GM12878 (cell line): ENCODE measurements around the gene ARHGAP30. TPM values are rescaled to one million over a fixed set of nuclear protein-coding genes. Genes with fewer than 3 reads are reported as not detected.

Experiments
- ATAC-seq: fragments of 200-7000 bp; cut with Tn5 transposase; 3 replicates; pipeline ENCODE4 v1.9.1; 2020; ENCODE audit warnings: mild to moderate bottlenecking, moderate library complexity
- BruUV-seq: library from RNA; stranded (reverse); fragments of 400-500 nt; replicated peaks from 2 replicates; lab custom pipeline; 2021; lab: Mats Ljungman, UMichigan
- CTCF ChIA-PET: fragments of 300-600 bp; sonication (Branson Sonifier 250); formaldehyde crosslinking; extraction: SDS; loops from one replicate; lab custom pipeline; 2021; ENCODE audit warnings: inconsistent platforms; lab: Yijun Ruan, JAX
- POLR2A ChIA-PET: fragments of 350-600 bp; formaldehyde crosslinking; extraction: SDS; loops from one replicate; lab custom pipeline; 2021; ENCODE audit warnings: inconsistent platforms; lab: Charles Lee
- RAD21 ChIA-PET: fragments of 300-600 bp; sonication (Branson Sonifier 250); formaldehyde crosslinking; loops from one replicate; lab custom pipeline; 2023; ENCODE audit warnings: antibody characterized with exemption; ENCODE audit not compliant: unreplicated experiment; lab: Charles Lee
- SMC1A ChIA-PET: fragments of 300-600 bp; sonication (Branson Sonifier 250); formaldehyde crosslinking; loops from one replicate; lab custom pipeline; 2023; ENCODE audit not compliant: unreplicated experiment, uncharacterized antibody; lab: Charles Lee
- DNase-seq: peaks from one replicate; pipeline ENCODE4 v3.0.0-alpha.2; 2011; ENCODE audit warnings: low read depth, low spot score
- FAIRE-seq: peaks from 3 replicates; lab custom pipeline; 2011; peaks lifted over from hg19 to GRCh38; lab: Jason Lieb, UNC
- H2AFZ ChIP-seq: 2 replicates; pipeline ENCODE4 v1.6.0; 2011; ENCODE audit warnings: low read depth, low read length, control low read depth; ENCODE audit not compliant: control insufficient read depth
- H3K27ac ChIP-seq: 2 replicates; pipeline ENCODE4 v1.5.1; 2011; ENCODE audit warnings: control low read depth; ENCODE audit not compliant: control insufficient read depth, insufficient read depth
- H3K27me3 ChIP-seq, 2 experiments: replicated peaks in 1 of 2; 2 replicates each; pipeline versions ENCODE4 v1.6.0 to v1.6.1; 2011; ENCODE audit warnings: low read length in 1 of 2; ENCODE audit not compliant: control insufficient read depth in 2 of 2, insufficient read depth in 2 of 2
- H3K36me3 ChIP-seq, 2 experiments: 2 replicates each; pipeline ENCODE4 v1.5.1; 2011; ENCODE audit warnings: low read length in 1 of 2; ENCODE audit not compliant: control insufficient read depth in 2 of 2, insufficient read depth in 2 of 2
- H3K4me1 ChIP-seq: 2 replicates; pipeline ENCODE4 v1.6.1; 2011; ENCODE audit warnings: mild to moderate bottlenecking, low read length, moderate library complexity, mixed read lengths; ENCODE audit not compliant: control insufficient read depth, insufficient read depth
- H3K4me2 ChIP-seq: 2 replicates; pipeline ENCODE4 v1.6.0; 2011; ENCODE audit warnings: control low read depth; ENCODE audit not compliant: control insufficient read depth, insufficient read depth
- H3K4me3 ChIP-seq: fragments of 200-600 bp; sonication (generic); 2 replicates; pipeline ENCODE4 v1.5.1; 2016
- H3K79me2 ChIP-seq: 2 replicates; pipeline ENCODE4 v1.6.0; 2011; ENCODE audit warnings: low read length; ENCODE audit not compliant: control insufficient read depth, insufficient read depth
- H3K9ac ChIP-seq: 2 replicates; pipeline ENCODE4 v1.8.0; 2011; ENCODE audit warnings: low read length, control low read depth, mixed read lengths; ENCODE audit not compliant: control insufficient read depth, insufficient read depth
- H3K9me3 ChIP-seq: replicated peaks from 3 replicates; pipeline ENCODE4 v1.5.1; 2011; ENCODE audit warnings: mild to moderate bottlenecking, low read length; ENCODE audit not compliant: control insufficient read depth, insufficient read depth
- H4K20me1 ChIP-seq: 2 replicates; pipeline ENCODE4 v1.6.0; 2011; ENCODE audit not compliant: control insufficient read depth, insufficient read depth
- CHD4 ChIP-seq: fragments of 200-600 bp; sonication (generic); IDR thresholded peaks from 2 replicates; pipeline ENCODE4 v1.6.1; 2016; ENCODE audit warnings: mild to moderate bottlenecking
- EED ChIP-seq: sonication (generic); IDR thresholded peaks from 2 replicates; pipeline ENCODE4 v1.6.1; 2016; ENCODE audit warnings: antibody characterized with exemption, low read depth
- JUND ChIP-seq: IDR thresholded peaks from 2 replicates; pipeline ENCODE4 v1.6.1; 2012; ENCODE audit warnings: low read depth, mild to moderate bottlenecking, low read length, improper control_type of control experiment, moderate library complexity
- MEF2B ChIP-seq: fragments of 450-650 bp; IDR thresholded peaks from 2 replicates; pipeline ENCODE4 v1.6.1; 2018; ENCODE audit warnings: mild to moderate bottlenecking, moderate library complexity; ENCODE audit not compliant: partially characterized antibody, poor library complexity, severe bottlenecking
- MLLT1 ChIP-seq: fragments of 450-650 bp; IDR thresholded peaks from 2 replicates; pipeline ENCODE4 v1.6.1; 2016; ENCODE audit warnings: mild to moderate bottlenecking
- MYC ChIP-seq: IDR thresholded peaks from 2 replicates; pipeline ENCODE4 v1.6.1; 2011; ENCODE audit warnings: mild to moderate bottlenecking, low read length, moderate library complexity, inconsistent platforms; ENCODE audit not compliant: insufficient read depth, insufficient replicate concordance, insufficient read length, severe bottlenecking
- SPI1 ChIP-seq: IDR thresholded peaks from 2 replicates; pipeline ENCODE4 v1.6.1; 2011; ENCODE audit warnings: low read depth, mild to moderate bottlenecking, low read length, moderate library complexity, borderline replicate concordance; ENCODE audit not compliant: insufficient read depth
- SREBF1 ChIP-seq: IDR thresholded peaks from 2 replicates; pipeline ENCODE4 v1.6.1; 2012; ENCODE audit warnings: mild to moderate bottlenecking, low read length
- STAT3 ChIP-seq: IDR thresholded peaks from 2 replicates; pipeline ENCODE4 v1.6.1; 2011; ENCODE audit warnings: low read depth, low read length, improper control_type of control experiment
- TCF12 ChIP-seq: IDR thresholded peaks from 2 replicates; pipeline ENCODE4 v1.6.1; 2011; ENCODE audit warnings: low read depth, mild to moderate bottlenecking, low read length
- ZNF274 ChIP-seq: IDR thresholded peaks from one replicate; pipeline ENCODE4 v1.8.0; 2011; ENCODE audit not compliant: insufficient read length, insufficient read depth
- WGBS: methylation state at CpG from one replicate; pipeline ENCODE4 v1.1.6; 2016; ENCODE audit warnings: low lambda C conversion rate; ENCODE audit not compliant: insufficient replicate concordance, insufficient coverage; ENCODE audit errors: missing lambda C conversion rate; 5-methylcytosine and 5-hydroxymethylcytosine counted together
- in situ Hi-C: fragments of 300-500 bp; cut with MboI; formaldehyde crosslinking; loops from 9 replicates; pipeline ENCODE4 v1.14.3; 2018; ENCODE audit warnings: mixed read lengths
- intact Hi-C: fragments of 100-400 bp; cut with micrococcal nuclease; formaldehyde crosslinking; loops from one replicate; pipeline ENCODE4 v1.14.2; 2022; ENCODE audit not compliant: unreplicated experiment
- polyA plus RNA-seq, 11 experiments: library from polyadenylated mRNA; depleted of rRNA in 4 of 11; unstranded in 6 of 11; stranded (reverse) in 5 of 11; fragments of >200 nt; fragmentation: Nextera tagmentation in 4 of 11; fragmentation: Illumina TruSeq in 1 of 11; extraction: Ambion mirVana in 4 of 11; extraction: Trizol in 1 of 11; gene quantifications; 1 replicate in 1 of 11; 2 replicates in 10 of 11; pipeline versions ENCODE4 v1.2.1 to v1.2.3, GENCODE V29; 2011 to 2016; ENCODE audit warnings: inconsistent platforms in 2 of 11, missing spikeins in 2 of 11, low read depth in 1 of 11
- total RNA-seq, 4 experiments: library from RNA; depleted of rRNA in 3 of 4; stranded (reverse); fragments of >200 nt in 3 of 4; fragmentation: Illumina TruSeq in 1 of 4; extraction: Trizol in 1 of 4; gene quantifications; 2 replicates each; pipeline versions ENCODE4 v1.2.1 to v1.2.3, GENCODE V29; 2013 to 2021
- TF ChIP-seq, protein P1 (sequence below): fragments of 450-650 bp; IDR thresholded peaks from 2 replicates; pipeline ENCODE4 v1.6.1; 2017; ENCODE audit warnings: low read depth, mild to moderate bottlenecking, moderate library complexity
- TF ChIP-seq, protein P2 (sequence below): fragments of 450-650 bp; formaldehyde crosslinking; IDR thresholded peaks from 2 replicates; pipeline ENCODE4 v1.4.0; 2020; ENCODE audit warnings: mild to moderate bottlenecking, moderate library complexity
- TF ChIP-seq, protein P3 (sequence below): IDR thresholded peaks from 2 replicates; pipeline ENCODE4 v1.6.1; 2011; ENCODE audit warnings: borderline replicate concordance, low read depth, mild to moderate bottlenecking, moderate library complexity, low read length; ENCODE audit not compliant: insufficient read depth, poor library complexity, severe bottlenecking

ARHGAP30 gene
- total and polyA plus RNA-seq, 10 of the 15 experiments (the other 5 are each of a cell fraction or from before 2014, with no cell fraction given), result 12.9 to 143 (median 76.3) TPM

DNA sequence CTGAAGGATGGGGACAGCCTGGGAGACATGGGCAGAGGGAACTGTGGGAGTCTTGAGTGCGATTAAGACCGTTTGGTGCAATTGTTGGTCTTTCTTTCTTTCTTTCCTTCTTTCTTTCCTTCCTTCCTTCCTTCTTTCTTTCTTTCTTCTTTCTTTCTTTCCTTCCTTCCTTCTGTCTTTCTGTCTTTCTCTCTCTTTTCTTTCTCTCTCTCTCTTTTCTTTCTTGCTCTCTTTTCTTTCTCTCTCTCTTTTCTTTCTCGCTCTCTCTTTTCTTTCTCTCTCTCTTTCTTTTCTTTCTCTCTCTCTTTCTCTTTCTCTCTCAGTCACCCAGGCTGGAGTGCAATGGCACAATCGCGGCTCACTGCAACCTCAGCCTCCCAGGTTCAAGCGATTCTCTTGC lies 25.5 kb upstream of the ARHGAP30 start (continued):
- TF ChIP-seq, protein P1, sequence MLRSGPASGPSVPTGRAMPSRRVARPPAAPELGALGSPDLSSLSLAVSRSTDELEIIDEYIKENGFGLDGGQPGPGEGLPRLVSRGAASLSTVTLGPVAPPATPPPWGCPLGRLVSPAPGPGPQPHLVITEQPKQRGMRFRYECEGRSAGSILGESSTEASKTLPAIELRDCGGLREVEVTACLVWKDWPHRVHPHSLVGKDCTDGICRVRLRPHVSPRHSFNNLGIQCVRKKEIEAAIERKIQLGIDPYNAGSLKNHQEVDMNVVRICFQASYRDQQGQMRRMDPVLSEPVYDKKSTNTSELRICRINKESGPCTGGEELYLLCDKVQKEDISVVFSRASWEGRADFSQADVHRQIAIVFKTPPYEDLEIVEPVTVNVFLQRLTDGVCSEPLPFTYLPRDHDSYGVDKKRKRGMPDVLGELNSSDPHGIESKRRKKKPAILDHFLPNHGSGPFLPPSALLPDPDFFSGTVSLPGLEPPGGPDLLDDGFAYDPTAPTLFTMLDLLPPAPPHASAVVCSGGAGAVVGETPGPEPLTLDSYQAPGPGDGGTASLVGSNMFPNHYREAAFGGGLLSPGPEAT, result no peak
- no peak for TF ChIP-seq JUND

GRCh38 chr1:161094481-161094880 lies 24.8 kb upstream of the ARHGAP30 start:
- intact Hi-C loops, result no loop called here
- DNase-seq, result no peak
- no peak overlapping the region for H3K9ac ChIP-seq
- ChIA-PET CTCF (interaction anchor here (1.0 to 7.6 kb wide), 6 partner anchors 10 to 101 kb away, joined by 3 to 181 read pairs (median 58); partner anchors contain the start of genes ARHGAP30, TSTD1 and USF1), POLR2A (interaction anchor here (0.6 to 5.6 kb wide), 4 partner anchors 11 to 591 kb away, joined by 3 to 66 read pairs (median 4); partner anchors contain the start of gene ARHGAP30), RAD21 (interaction anchor here (6.7 kb wide), 1 partner anchor 24 kb away, joined by 90 read pairs; the partner anchor contains the start of gene ARHGAP30), SMC1A (interaction anchor here (0.9 to 7.0 kb wide), 9 partner anchors 20 to 97 kb away, joined by 3 to 110 read pairs (median 7); partner anchors contain the start of genes ARHGAP30, DEDD, F11R and NIT1)
- H3K4me3 ChIP-seq, result no peak overlapping the region
- H3K27me3 ChIP-seq, result no peaks in the 10 kb centered on the region
- FAIRE-seq, result no peak
- in situ Hi-C loops, result no loop called here
- no peak overlapping the region for H3K4me2 ChIP-seq
- whole genome bisulfite sequencing, result 99% methylated on average over 13 of the region's 14 CpGs
- no peaks in the 10 kb centered on the region for H3K9me3 ChIP-seq
- no peaks in the 10 kb centered on the region for H3K79me2 ChIP-seq
- H3K27ac ChIP-seq, result no peak overlapping the region
- H2AFZ ChIP-seq, result no peak overlapping the region
- peaks cover 0 to 4% of the 10 kb centered on the region in 2 experiments; a peak in 2 of 4 replicates for H3K36me3 ChIP-seq
- no TSS peak for BruUV-seq
- peaks cover 39% of the 10 kb centered on the region for H3K4me1 ChIP-seq
- no peak for ATAC-seq
- no peaks in the 10 kb centered on the region for H4K20me1 ChIP-seq
- no peak for TF ChIP-seq STAT3
- no peak for TF ChIP-seq MLLT1
- TF ChIP-seq TCF12, result no peak
- TF ChIP-seq, protein P2, sequence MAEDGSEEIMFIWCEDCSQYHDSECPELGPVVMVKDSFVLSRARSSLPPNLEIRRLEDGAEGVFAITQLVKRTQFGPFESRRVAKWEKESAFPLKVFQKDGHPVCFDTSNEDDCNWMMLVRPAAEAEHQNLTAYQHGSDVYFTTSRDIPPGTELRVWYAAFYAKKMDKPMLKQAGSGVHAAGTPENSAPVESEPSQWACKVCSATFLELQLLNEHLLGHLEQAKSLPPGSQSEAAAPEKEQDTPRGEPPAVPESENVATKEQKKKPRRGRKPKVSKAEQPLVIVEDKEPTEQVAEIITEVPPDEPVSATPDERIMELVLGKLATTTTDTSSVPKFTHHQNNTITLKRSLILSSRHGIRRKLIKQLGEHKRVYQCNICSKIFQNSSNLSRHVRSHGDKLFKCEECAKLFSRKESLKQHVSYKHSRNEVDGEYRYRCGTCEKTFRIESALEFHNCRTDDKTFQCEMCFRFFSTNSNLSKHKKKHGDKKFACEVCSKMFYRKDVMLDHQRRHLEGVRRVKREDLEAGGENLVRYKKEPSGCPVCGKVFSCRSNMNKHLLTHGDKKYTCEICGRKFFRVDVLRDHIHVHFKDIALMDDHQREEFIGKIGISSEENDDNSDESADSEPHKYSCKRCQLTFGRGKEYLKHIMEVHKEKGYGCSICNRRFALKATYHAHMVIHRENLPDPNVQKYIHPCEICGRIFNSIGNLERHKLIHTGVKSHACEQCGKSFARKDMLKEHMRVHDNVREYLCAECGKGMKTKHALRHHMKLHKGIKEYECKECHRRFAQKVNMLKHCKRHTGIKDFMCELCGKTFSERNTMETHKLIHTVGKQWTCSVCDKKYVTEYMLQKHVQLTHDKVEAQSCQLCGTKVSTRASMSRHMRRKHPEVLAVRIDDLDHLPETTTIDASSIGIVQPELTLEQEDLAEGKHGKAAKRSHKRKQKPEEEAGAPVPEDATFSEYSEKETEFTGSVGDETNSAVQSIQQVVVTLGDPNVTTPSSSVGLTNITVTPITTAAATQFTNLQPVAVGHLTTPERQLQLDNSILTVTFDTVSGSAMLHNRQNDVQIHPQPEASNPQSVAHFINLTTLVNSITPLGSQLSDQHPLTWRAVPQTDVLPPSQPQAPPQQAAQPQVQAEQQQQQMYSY, result no peak
- TF ChIP-seq, protein P3, sequence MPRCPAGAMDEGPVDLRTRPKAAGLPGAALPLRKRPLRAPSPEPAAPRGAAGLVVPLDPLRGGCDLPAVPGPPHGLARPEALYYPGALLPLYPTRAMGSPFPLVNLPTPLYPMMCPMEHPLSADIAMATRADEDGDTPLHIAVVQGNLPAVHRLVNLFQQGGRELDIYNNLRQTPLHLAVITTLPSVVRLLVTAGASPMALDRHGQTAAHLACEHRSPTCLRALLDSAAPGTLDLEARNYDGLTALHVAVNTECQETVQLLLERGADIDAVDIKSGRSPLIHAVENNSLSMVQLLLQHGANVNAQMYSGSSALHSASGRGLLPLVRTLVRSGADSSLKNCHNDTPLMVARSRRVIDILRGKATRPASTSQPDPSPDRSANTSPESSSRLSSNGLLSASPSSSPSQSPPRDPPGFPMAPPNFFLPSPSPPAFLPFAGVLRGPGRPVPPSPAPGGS, result no peak
- no peak for TF ChIP-seq MYC
- no peak for TF ChIP-seq MEF2B
- no peak for TF ChIP-seq SPI1
- no peak for TF ChIP-seq EED
- TF ChIP-seq CHD4, result no peak
- TF ChIP-seq ZNF274, result no peak
- no peak for TF ChIP-seq SREBF1
